H1 (cell line): ENCODE measurements around the gene MTARC1. TPM values are rescaled to one million over a fixed set of nuclear protein-coding genes. Genes with fewer than 3 reads are reported as not detected.

Source experiments
- CTCF ChIA-PET: fragments of 300-600 bp; sonication (Branson Sonifier 250); formaldehyde crosslinking; loops from one replicate; lab custom pipeline; 2021; ENCODE audit not compliant: partially characterized antibody; lab: Charles Lee
- POLR2A ChIA-PET: fragments of 300-600 bp; sonication (Branson Sonifier 250); formaldehyde crosslinking; loops from one replicate; lab custom pipeline; 2021; ENCODE audit warnings: inconsistent platforms; ENCODE audit not compliant: partially characterized antibody; lab: Charles Lee
- DNase-seq, 2 experiments: peaks; one replicate each; pipeline versions ENCODE4 v3.0.0 to v3.0.0-alpha.2; 2010 to 2022; ENCODE audit warnings: low spot score in 2 of 2, low read depth in 1 of 2, mixed read lengths in 1 of 2
- FAIRE-seq: peaks from 2 replicates; lab custom pipeline; 2011; peaks lifted over from hg19 to GRCh38; lab: Jason Lieb, UNC
- H2AFZ ChIP-seq: 2 replicates; pipeline ENCODE4 v1.8.1; 2012; ENCODE audit warnings: low read length, inconsistent platforms
- H2AK5ac ChIP-seq: 2 replicates; pipeline ENCODE4 v1.6.1; 2013; ENCODE audit warnings: low read depth, low read length
- H2BK120ac ChIP-seq: replicated peaks from 2 replicates; pipeline ENCODE3; 2013; ENCODE audit warnings: low read depth, low read length, inconsistent platforms
- H2BK12ac ChIP-seq: 2 replicates; pipeline ENCODE4 v1.6.1; 2013; ENCODE audit warnings: low read depth, low read length
- H2BK15ac ChIP-seq: 2 replicates; pipeline ENCODE4 v1.6.1; 2013; ENCODE audit warnings: low read length
- H2BK20ac ChIP-seq: 2 replicates; pipeline ENCODE4 v1.6.1; 2013; ENCODE audit warnings: low read length
- H2BK5ac ChIP-seq: 2 replicates; pipeline ENCODE4 v1.6.1; 2013; ENCODE audit warnings: low read depth, low read length
- H3K14ac ChIP-seq: 2 replicates; pipeline ENCODE4 v1.6.1; 2013; ENCODE audit warnings: inconsistent platforms; ENCODE audit not compliant: insufficient read length
- H3K18ac ChIP-seq: 2 replicates; pipeline ENCODE4 v1.6.1; 2013; ENCODE audit warnings: low read length; ENCODE audit errors: extremely low read depth
- H3K23ac ChIP-seq: 2 replicates; pipeline ENCODE4 v1.6.1; 2013; ENCODE audit warnings: inconsistent platforms; ENCODE audit not compliant: insufficient read length
- H3K23me2 ChIP-seq: 2 replicates; pipeline ENCODE4 v1.6.1; 2013; ENCODE audit warnings: low read depth, low read length
- H3K27ac ChIP-seq: 2 replicates; pipeline ENCODE4 v1.6.1; 2011; ENCODE audit warnings: low read depth, low read length, inconsistent platforms
- H3K27me3 ChIP-seq, 4 experiments: replicated peaks in 1 of 4; 1 replicate in 1 of 4; 2 replicates in 3 of 4; pipeline versions ENCODE4 v1.6.1 to v1.8.1; 2011 to 2013; ENCODE audit warnings: low read length in 3 of 4, mild to moderate bottlenecking in 3 of 4, inconsistent platforms in 2 of 4, mixed read lengths in 2 of 4, moderate library complexity in 1 of 4; ENCODE audit not compliant: control insufficient read depth in 3 of 4, insufficient read depth in 3 of 4; ENCODE audit errors: extremely low read depth in 1 of 4
- H3K36me3 ChIP-seq, 4 experiments: 2 replicates each; pipeline versions ENCODE4 v1.6.1 to v1.8.1; 2011 to 2013; ENCODE audit warnings: mild to moderate bottlenecking in 4 of 4, low read length in 3 of 4, moderate library complexity in 2 of 4, control low read depth in 1 of 4, inconsistent platforms in 1 of 4; ENCODE audit not compliant: insufficient read depth in 4 of 4, control insufficient read depth in 2 of 4
- H3K4ac ChIP-seq: replicated peaks from 2 replicates; pipeline ENCODE3; 2013; ENCODE audit warnings: low read length, low read depth, mixed read lengths, inconsistent platforms; ENCODE audit not compliant: insufficient read length
- H3K4me1 ChIP-seq, 4 experiments: replicated peaks in 1 of 4; 1 replicate in 1 of 4; 2 replicates in 3 of 4; pipeline versions ENCODE4 v1.6.1 to v1.8.1; 2011 to 2013; ENCODE audit warnings: low read length in 3 of 4, inconsistent platforms in 2 of 4, mixed read lengths in 1 of 4; ENCODE audit not compliant: insufficient read depth in 4 of 4, control insufficient read depth in 3 of 4
- H3K4me2 ChIP-seq, 2 experiments: 2 replicates each; pipeline versions ENCODE4 v1.6.1 to v1.8.1; 2011 to 2013; ENCODE audit warnings: low read depth in 2 of 2, low read length in 2 of 2, control low read depth in 1 of 2, inconsistent platforms in 1 of 2, mild to moderate bottlenecking in 1 of 2; ENCODE audit not compliant: insufficient read depth in 1 of 2
- H3K4me3 ChIP-seq, 4 experiments: fragments of 200-600, 300-600 bp in 1 of 4; sonication (generic), shearing (Covaris generic), sonication (Bioruptor Twin) in 1 of 4; 2 replicates each; pipeline versions ENCODE4 v1.5.1 to v1.8.1; 2011 to 2016; ENCODE audit warnings: low read length in 4 of 4, low read depth in 3 of 4, control low read depth in 2 of 4, inconsistent platforms in 2 of 4, mild to moderate bottlenecking in 2 of 4, mixed read lengths in 1 of 4, moderate library complexity in 1 of 4; ENCODE audit not compliant: insufficient read depth in 2 of 4; ENCODE audit errors: extremely low read depth in 1 of 4
- H3K56ac ChIP-seq: replicated peaks from 2 replicates; pipeline ENCODE3; 2013; ENCODE audit warnings: low read depth, mild to moderate bottlenecking, mixed read lengths, low read length, inconsistent platforms; ENCODE audit not compliant: insufficient read length
- H3K79me1 ChIP-seq: 2 replicates; pipeline ENCODE4 v1.6.1; 2013; ENCODE audit warnings: low read depth, low read length, control low read depth
- H3K79me2 ChIP-seq, 2 experiments: 2 replicates each; pipeline versions ENCODE4 v1.6.1 to v1.8.1; 2012 to 2013; ENCODE audit warnings: low read length in 2 of 2, mild to moderate bottlenecking in 2 of 2, inconsistent platforms in 1 of 2; ENCODE audit not compliant: insufficient read depth in 2 of 2, control insufficient read depth in 1 of 2
- H3K9ac ChIP-seq, 4 experiments: replicated peaks in 1 of 4; 1 replicate in 1 of 4; 2 replicates in 3 of 4; pipeline versions ENCODE4 v1.6.1 to v1.8.1; 2011 to 2013; ENCODE audit warnings: low read depth in 3 of 4, low read length in 3 of 4, control low read depth in 2 of 4, mild to moderate bottlenecking in 2 of 4, moderate library complexity in 2 of 4, inconsistent platforms in 1 of 4; ENCODE audit errors: extremely low read depth in 1 of 4
- H3K9me3 ChIP-seq, 2 experiments: 2 replicates each; pipeline versions ENCODE4 v1.6.1 to v1.8.1; 2012 to 2013; ENCODE audit warnings: mild to moderate bottlenecking in 2 of 2, moderate library complexity in 2 of 2, control low read depth in 1 of 2, inconsistent platforms in 1 of 2, low read depth in 1 of 2, low read length in 1 of 2, mixed read lengths in 1 of 2; ENCODE audit not compliant: insufficient read depth in 2 of 2
- H4K20me1 ChIP-seq, 2 experiments: replicated peaks in 1 of 2; 2 replicates each; pipeline versions ENCODE3 to v1.8.1; 2011 to 2013; ENCODE audit warnings: inconsistent platforms in 2 of 2, low read length in 2 of 2, mild to moderate bottlenecking in 1 of 2; ENCODE audit not compliant: insufficient read depth in 2 of 2, control insufficient read depth in 1 of 2
- H4K5ac ChIP-seq: 2 replicates; pipeline ENCODE4 v1.6.1; 2013; ENCODE audit warnings: low read length, low read depth, mixed read lengths, inconsistent platforms; ENCODE audit not compliant: insufficient read length
- H4K8ac ChIP-seq: 2 replicates; pipeline ENCODE4 v1.8.0; 2013; ENCODE audit warnings: mild to moderate bottlenecking, moderate library complexity, low read length, inconsistent platforms; ENCODE audit not compliant: insufficient read depth; ENCODE audit errors: extremely low read depth
- H4K91ac ChIP-seq: replicated peaks from 2 replicates; pipeline ENCODE3; 2013; ENCODE audit warnings: low read length, mixed read lengths, inconsistent platforms; ENCODE audit not compliant: insufficient read length
- CBX5 ChIP-seq: fragments of 300-800, 300-1000 bp; sonication (generic); IDR thresholded peaks from 2 replicates; pipeline ENCODE4 v1.7.1; 2016; ENCODE audit warnings: antibody characterized with exemption, low read length, low read depth
- KDM4A ChIP-seq: IDR thresholded peaks from one replicate; pipeline ENCODE4 v1.7.1; 2012; ENCODE audit warnings: low read depth, mild to moderate bottlenecking, moderate library complexity, low read length, inconsistent platforms; ENCODE audit not compliant: severe bottlenecking
- KDM5A ChIP-seq: fragments of 200-600 bp; IDR thresholded peaks from 2 replicates; pipeline ENCODE4 v1.7.1; 2012; ENCODE audit warnings: mild to moderate bottlenecking, low read length, inconsistent platforms, mixed read lengths
- SIN3A ChIP-seq, 2 experiments: IDR thresholded peaks in 1 of 2; conservative IDR thresholded peaks in 1 of 2; 2 replicates each; pipeline ENCODE4 v1.6.1; 2011 to 2012; ENCODE audit warnings: low read length in 2 of 2, improper control_type of control experiment in 1 of 2, low read depth in 1 of 2, mild to moderate bottlenecking in 1 of 2
- SRF ChIP-seq: IDR thresholded peaks from 2 replicates; pipeline ENCODE4 v1.6.1; 2011; ENCODE audit warnings: mild to moderate bottlenecking, low read depth, low read length, moderate library complexity
- WGBS, 2 experiments: shearing (Covaris generic) in 1 of 2; methylation state at CpG; one replicate each; pipeline versions ENCODE4 v1.1.6 to v1.1.7; 2013 to 2015; ENCODE audit warnings: low lambda C conversion rate in 2 of 2, mixed read lengths in 2 of 2, inconsistent platforms in 1 of 2, low coverage in 1 of 2, missing lambda C conversion rate in 1 of 2; ENCODE audit not compliant: insufficient replicate concordance in 2 of 2, insufficient coverage in 1 of 2, insufficient read length in 1 of 2; ENCODE audit errors: extremely low coverage in 1 of 2, missing lambda C conversion rate in 1 of 2; 5-methylcytosine and 5-hydroxymethylcytosine counted together
- polyA plus RNA-seq, 7 experiments: library from polyadenylated mRNA; depleted of rRNA in 3 of 7; stranded (reverse) in 5 of 7; unstranded in 2 of 7; fragments of >200 nt in 5 of 7; fragments of 200-250 nt in 2 of 7; gene quantifications; 1 replicate in 5 of 7; 2 replicates in 1 of 7; 4 replicates in 1 of 7; pipeline versions ENCODE4 v1.2.1 to v1.2.3, GENCODE V29; 2011 to 2013; ENCODE audit warnings: missing spikeins in 2 of 7, mixed read lengths in 2 of 7
- total RNA-seq: library from RNA; stranded (reverse); fragmentation: NEBNext Ultra II Directional; extraction: Animal tissue kit (Norgen Biotek cat#: 25700); gene quantifications from 2 replicates; pipeline ENCODE4 v1.2.1, GENCODE V29; 2021
- TF ChIP-seq, protein P1 (sequence below): IDR thresholded peaks from 2 replicates; pipeline ENCODE4 v1.6.1; 2012; ENCODE audit warnings: inconsistent platforms

MTARC1 gene
- total and polyA plus RNA-seq, 2 of the 8 experiments (the other 6 are each of a cell fraction or from before 2014, with no cell fraction given), result 17.2 to 46.2 TPM

DNA sequence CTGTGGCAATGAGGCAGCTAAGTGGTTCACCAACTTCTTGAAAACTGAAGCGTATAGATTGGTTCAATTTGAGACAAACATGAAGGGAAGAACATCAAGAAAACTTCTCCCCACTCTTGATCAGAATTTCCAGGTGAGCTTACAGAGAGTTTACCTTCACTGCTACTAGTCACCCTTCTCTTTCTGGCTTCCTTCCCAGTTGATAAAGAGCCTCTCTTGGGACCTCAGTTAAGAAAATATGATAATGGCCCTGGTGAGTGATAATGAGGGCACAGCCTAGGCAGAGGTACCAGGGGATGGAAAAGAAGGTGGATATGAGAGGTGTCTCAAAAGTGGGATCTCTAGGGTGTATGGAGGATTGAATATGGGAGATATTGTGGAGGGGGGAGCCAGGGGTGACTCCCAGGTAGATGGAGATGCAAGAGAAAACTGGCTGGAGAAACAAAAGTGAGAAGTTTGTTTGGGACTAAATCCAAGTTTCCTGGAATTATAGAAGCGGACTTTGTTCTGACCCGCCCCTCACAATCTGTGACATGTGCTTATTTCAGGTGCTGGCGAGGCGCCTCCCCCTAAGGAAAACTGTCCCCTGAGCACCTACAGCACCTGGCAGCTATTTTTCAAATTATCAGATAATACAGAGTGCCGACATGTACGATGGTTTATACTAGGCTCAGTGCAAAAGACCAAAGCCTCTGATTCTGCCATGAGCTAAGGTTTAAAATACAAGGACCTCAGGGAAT lies 24.9 kb upstream of the MTARC1 start:
- H2BK120ac ChIP-seq, result no peak overlapping the region
- FAIRE-seq (no peak), DNase-seq (no peak)
- H3K4me1 ChIP-seq, result no peaks in the 10 kb centered on the region
- H2BK12ac ChIP-seq, result no peak overlapping the region
- H3K4me3 ChIP-seq, result no peak overlapping the region
- no peak overlapping the region for H3K56ac ChIP-seq
- TF ChIP-seq KDM5A (no peak), SIN3A (conservative IDR thresholded peaks at IDR 0.05 in 1 of 2, IDR thresholded peaks at IDR 0.05 in 1 of 2; ENCODE audit: low read depth in 1 of 2, low read length in 2 of 2) (no peak), KDM4A (no peak), CBX5 (no peak), SRF (no peak)
- TF ChIP-seq, protein P1, sequence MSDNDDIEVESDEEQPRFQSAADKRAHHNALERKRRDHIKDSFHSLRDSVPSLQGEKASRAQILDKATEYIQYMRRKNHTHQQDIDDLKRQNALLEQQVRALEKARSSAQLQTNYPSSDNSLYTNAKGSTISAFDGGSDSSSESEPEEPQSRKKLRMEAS, result no peak
- H2AFZ ChIP-seq, result no peak overlapping the region
- H4K5ac ChIP-seq, result no peak overlapping the region
- no peak overlapping the region for H3K23ac ChIP-seq
- no peak overlapping the region for H3K9ac ChIP-seq
- no peak overlapping the region for H3K4ac ChIP-seq
- H4K20me1 ChIP-seq, result no peaks in the 10 kb centered on the region
- ChIA-PET CTCF (interaction anchor here (1.9 to 6.0 kb wide), 2 partner anchors 11 to 14 kb away, joined by 4 to 28 read pairs; no protein-coding TSS in a partner anchor), POLR2A (no interaction called here)
- no peaks in the 10 kb centered on the region for H3K79me1 ChIP-seq
- no peaks in the 10 kb centered on the region for H3K36me3 ChIP-seq
- no peak overlapping the region for H3K18ac ChIP-seq
- no peaks in the 10 kb centered on the region for H3K23me2 ChIP-seq
- H3K27me3 ChIP-seq, result no peaks in the 10 kb centered on the region
- no peak overlapping the region for H2BK5ac ChIP-seq
- no peak overlapping the region for H2BK20ac ChIP-seq
- 79% methylated on average over 7 of the region's 7 CpGs; no CpG with 5 or more reads in 1 of the 2 experiments for WGBS, 2 experiments
- H3K14ac ChIP-seq, result no peak overlapping the region
- no peak overlapping the region for H3K4me2 ChIP-seq
- H4K91ac ChIP-seq, result no peak overlapping the region
- H3K79me2 ChIP-seq, result no peaks in the 10 kb centered on the region
- H2BK15ac ChIP-seq, result no peak overlapping the region
- no peak overlapping the region for H2AK5ac ChIP-seq
- no peaks in the 10 kb centered on the region for H3K9me3 ChIP-seq
- no peak overlapping the region for H3K27ac ChIP-seq
- H4K8ac ChIP-seq, result no peak overlapping the region
